ENCODE measurements around the gene NEDD8.

DNA sequence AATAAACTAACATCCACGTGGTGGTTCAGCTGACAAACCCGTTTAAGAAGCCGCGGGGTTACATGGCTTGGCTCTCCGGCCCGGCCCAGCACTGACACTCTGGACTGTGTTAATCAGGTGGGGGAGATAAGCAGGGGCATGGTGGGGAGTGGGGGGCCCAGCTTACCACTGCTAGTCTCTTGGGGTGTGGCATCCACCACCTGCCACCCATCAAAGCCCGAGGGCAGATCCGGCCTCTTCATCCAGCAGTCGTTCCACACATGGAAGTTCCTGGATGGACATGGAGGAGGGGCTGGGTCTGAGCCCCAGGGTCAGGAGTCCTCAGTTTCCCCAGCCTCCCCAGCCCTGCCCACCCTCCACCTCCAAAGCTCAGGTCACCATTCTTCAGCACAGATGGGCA lies 26.0 kb upstream of the NEDD8 start:
- no peak for TF ChIP-seq EZH2 (IDR thresholded peaks at IDR 0.05; ENCODE audit: insufficient read depth, poor library complexity, severe bottlenecking)
- TF ChIP-seq EZH2phosphoT487 (IDR thresholded peaks at IDR 0.05; ENCODE audit: insufficient read depth, low read depth), result no peak

All from GM23248 (cell line).